Measurements from ENCODE around the gene HARS2. TPM values are rescaled to one million over a fixed set of nuclear protein-coding genes. Genes with fewer than 3 reads are reported as not detected.

The HARS2 gene
- polyA plus RNA-seq, 2 of the 4 experiments (the other 2 are of a cell fraction): 44.9 to 55.1 TPM

DNA sequence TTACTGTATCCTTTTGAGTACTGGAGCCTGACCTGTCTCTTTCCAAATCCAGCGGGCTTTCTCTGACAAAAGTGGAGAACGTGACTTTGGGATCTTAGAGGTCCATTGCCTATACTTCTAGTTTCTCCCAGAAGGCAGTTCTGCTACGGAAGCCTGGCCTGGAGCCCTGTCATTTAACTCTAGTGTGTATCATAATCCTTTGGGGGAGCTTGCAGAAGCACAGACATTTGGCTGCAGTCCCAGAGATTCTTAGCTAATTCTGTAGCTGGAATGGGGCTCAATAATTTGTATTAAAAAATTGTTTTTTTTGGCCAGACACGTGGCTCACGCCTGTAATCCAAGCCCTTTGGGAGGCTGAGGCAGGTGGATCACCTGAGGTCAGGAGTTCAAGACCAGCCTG is 3.0 kb downstream of the HARS2 start (continued):
- TF ChIP-seq HOXB5 (CRISPR knock-in tag; IDR thresholded peaks at IDR 0.05) (no peak), CEBPB (IDR thresholded peaks at IDR 0.05) (no peak), ESRRA (IDR thresholded peaks at IDR 0.05; ENCODE audit: borderline replicate concordance, low read length) (no peak), POLR2A (IDR thresholded peaks at IDR 0.05; ENCODE audit: low read length) (no peak)

DNA sequence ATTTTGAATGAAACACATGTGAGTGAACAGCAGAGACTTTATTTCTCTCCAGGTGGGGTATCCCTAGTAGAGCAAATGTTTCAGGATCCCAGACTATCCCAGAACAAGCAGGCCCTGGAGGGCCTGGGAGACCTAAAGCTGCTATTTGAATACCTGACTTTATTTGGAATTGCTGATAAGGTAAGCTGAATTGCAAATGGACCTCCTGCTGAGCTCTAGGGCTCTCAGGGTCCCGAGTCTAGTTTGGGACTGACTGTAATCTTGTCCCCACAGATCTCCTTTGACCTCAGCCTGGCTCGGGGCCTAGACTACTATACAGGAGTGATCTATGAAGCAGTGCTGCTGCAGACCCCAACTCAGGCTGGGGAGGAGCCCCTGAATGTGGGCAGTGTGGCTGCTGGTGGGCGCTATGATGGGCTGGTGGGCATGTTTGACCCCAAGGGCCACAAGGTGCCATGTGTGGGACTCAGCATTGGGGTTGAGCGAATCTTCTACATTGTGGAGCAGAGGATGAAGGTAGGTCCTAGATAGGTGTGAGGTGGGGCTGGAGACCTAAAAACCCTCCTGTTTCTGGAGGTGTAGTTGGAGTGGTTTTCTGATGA is 5.7 kb downstream of the HARS2 start:
- no peak for TF ChIP-seq TFCP2L1 (CRISPR knock-in tag; IDR thresholded peaks at IDR 0.05)
- WGBS (ENCODE audit: missing lambda C conversion rate): 87% methylated on average over 4 of the region's 4 CpGs
- no peak overlapping the region for H3K4me2 ChIP-seq
- H3K9me3 ChIP-seq: no peaks in the 10 kb centered on the region
- no peak overlapping the region for H3K27ac ChIP-seq
- ATAC-seq: no peak
- FAIRE-seq: no peak
- CTCF ChIA-PET: interaction anchor here (0.6 to 0.8 kb wide), 3 partner anchors 10 to 16 kb away, joined by 3 to 6 read pairs (median 5); no protein-coding TSS in a partner anchor
- DNase-seq (ENCODE audit: low read depth in 1 of 2, low spot score in 1 of 2): no peak
- POLR2A ChIA-PET: no interaction called here
- H3K4me3 ChIP-seq: no peak overlapping the region
- H3K4me1 ChIP-seq: peaks cover 23% of the 10 kb centered on the region

DNA sequence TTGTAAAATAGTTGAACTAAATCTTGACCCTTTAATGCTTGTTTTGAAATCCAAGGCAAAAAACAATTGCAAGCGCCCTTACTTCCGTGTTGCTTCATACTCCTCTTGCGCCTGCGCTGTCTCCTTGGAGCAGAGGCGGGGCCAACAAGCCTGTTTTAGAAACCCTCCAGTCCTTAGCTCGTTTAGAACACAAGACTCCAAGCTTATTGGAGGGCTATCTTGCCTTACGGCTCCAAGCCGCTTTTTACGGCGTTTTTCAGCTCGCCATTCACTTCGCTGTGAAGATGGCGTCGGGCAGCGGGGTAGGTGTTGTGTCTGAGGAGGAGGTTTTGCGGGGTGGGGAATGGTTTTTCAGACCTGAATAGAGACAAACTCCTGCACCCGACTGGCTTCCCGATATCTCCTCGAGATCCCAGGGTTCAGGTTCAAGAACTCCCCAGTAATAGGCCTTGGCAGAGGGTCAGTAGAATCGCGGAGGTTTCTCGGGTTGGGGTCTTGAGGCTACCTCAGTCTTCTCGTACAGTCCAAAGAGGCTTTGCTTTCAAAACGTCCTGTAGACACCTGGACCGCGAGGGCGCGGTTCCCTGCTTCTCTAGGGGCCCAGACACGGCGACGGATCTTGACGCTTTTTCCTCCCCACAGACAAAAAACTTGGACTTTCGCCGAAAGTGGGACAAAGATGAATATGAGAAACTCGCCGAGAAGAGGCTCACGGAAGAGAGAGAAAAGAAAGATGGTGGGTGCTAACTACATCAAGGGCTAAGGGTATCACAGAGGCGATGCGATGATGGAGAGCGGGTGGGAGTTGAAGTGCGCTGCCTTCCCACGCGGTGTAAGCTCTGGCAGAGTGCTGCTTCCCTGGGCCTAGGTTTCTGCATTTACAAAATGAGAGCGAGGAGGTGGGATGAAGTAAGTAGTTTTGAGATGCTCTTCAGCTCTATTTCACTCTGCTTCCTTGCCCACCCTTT is 9.2 kb downstream of the HARS2 start, which contains the start of gene ZMAT2:
Gene ZMAT2 (plus strand): TSS at position 271 of the 968 bp plus-strand sequence. CDS start 14 bp downstream, at position 285.
- peak within 1 kb of the TSS; percentile 93 for H3K4me3 ChIP-seq
- POLR2A ChIA-PET: interaction anchor here (0.6 to 3.7 kb wide), 15 partner anchors 9 to 460 kb away, joined by 3 to 72 read pairs (median 4); partner anchors contain the start of genes HARS1, HARS2, HBEGF and IK
- no peak for TF ChIP-seq NPAS2 (CRISPR knock-in tag; IDR thresholded peaks at IDR 0.05; ENCODE audit: borderline replicate concordance)
- TF ChIP-seq KDM5A (IDR thresholded peaks at IDR 0.05): peak; percentile 91
- peak; percentile 30; the same call in 1 of the 2 replicates for TF ChIP-seq PHF8 (IDR thresholded peaks at IDR 0.05; ENCODE audit: borderline replicate concordance, low read depth)
- TF ChIP-seq, protein P1, sequence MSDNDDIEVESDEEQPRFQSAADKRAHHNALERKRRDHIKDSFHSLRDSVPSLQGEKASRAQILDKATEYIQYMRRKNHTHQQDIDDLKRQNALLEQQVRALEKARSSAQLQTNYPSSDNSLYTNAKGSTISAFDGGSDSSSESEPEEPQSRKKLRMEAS (IDR thresholded peaks at IDR 0.05): peak; percentile 69
- TF ChIP-seq FOSB (CRISPR knock-in tag; IDR thresholded peaks at IDR 0.05): no peak
- TF ChIP-seq NR3C1 (IDR thresholded peaks at IDR 0.05): no peak
- TF ChIP-seq JUNB (IDR thresholded peaks at IDR 0.05): no peak
- TF ChIP-seq CEBPB (IDR thresholded peaks at IDR 0.05): peak; percentile 50 to 78; a peak in 3 of 4 replicates
- no peak for TF ChIP-seq POLR2AphosphoS2 (conservative IDR thresholded peaks at IDR 0.05; ENCODE audit: low read length)
- peak; percentile 71 for TF ChIP-seq GATA3 (IDR thresholded peaks at IDR 0.05; ENCODE audit: borderline replicate concordance)
- no peak for TF ChIP-seq RARB (CRISPR knock-in tag; IDR thresholded peaks at IDR 0.05)
- peak; percentile 59 for TF ChIP-seq POLR2A (IDR thresholded peaks at IDR 0.05; ENCODE audit: low read length)
- no peak for TF ChIP-seq EHF (CRISPR knock-in tag; IDR thresholded peaks at IDR 0.05)
- no peak for TF ChIP-seq HOXA7 (CRISPR knock-in tag; IDR thresholded peaks at IDR 0.05)
- TF ChIP-seq, protein P2, sequence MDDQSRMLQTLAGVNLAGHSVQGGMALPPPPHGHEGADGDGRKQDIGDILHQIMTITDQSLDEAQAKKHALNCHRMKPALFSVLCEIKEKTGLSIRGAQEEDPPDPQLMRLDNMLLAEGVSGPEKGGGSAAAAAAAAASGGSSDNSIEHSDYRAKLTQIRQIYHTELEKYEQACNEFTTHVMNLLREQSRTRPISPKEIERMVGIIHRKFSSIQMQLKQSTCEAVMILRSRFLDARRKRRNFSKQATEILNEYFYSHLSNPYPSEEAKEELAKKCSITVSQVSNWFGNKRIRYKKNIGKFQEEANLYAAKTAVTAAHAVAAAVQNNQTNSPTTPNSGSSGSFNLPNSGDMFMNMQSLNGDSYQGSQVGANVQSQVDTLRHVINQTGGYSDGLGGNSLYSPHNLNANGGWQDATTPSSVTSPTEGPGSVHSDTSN (IDR thresholded peaks at IDR 0.05): peak; percentile 22
- no peak for TF ChIP-seq MAZ (IDR thresholded peaks at IDR 0.05; ENCODE audit: borderline replicate concordance, low read depth, low read length)
- TF ChIP-seq JUN (IDR thresholded peaks at IDR 0.05): peak; percentile 61 to 91; a peak in 4 of 5 replicates
- no peak for TF ChIP-seq EP300 (IDR thresholded peaks at IDR 0.05)
- TF ChIP-seq, protein P3, sequence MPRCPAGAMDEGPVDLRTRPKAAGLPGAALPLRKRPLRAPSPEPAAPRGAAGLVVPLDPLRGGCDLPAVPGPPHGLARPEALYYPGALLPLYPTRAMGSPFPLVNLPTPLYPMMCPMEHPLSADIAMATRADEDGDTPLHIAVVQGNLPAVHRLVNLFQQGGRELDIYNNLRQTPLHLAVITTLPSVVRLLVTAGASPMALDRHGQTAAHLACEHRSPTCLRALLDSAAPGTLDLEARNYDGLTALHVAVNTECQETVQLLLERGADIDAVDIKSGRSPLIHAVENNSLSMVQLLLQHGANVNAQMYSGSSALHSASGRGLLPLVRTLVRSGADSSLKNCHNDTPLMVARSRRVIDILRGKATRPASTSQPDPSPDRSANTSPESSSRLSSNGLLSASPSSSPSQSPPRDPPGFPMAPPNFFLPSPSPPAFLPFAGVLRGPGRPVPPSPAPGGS (IDR thresholded peaks at IDR 0.05): peak; percentile 83; the same call in 2 of the 3 replicates
- TF ChIP-seq, protein P4, sequence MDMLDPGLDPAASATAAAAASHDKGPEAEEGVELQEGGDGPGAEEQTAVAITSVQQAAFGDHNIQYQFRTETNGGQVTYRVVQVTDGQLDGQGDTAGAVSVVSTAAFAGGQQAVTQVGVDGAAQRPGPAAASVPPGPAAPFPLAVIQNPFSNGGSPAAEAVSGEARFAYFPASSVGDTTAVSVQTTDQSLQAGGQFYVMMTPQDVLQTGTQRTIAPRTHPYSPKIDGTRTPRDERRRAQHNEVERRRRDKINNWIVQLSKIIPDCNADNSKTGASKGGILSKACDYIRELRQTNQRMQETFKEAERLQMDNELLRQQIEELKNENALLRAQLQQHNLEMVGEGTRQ (IDR thresholded peaks at IDR 0.05): no peak
- peaks cover 11% of the 10 kb centered on the region; the same call in 2 of the 3 replicates for H3K4me1 ChIP-seq
- ATAC-seq (peak; percentile 94 to 98), DNase-seq (ENCODE audit: low read depth in 1 of 2, low spot score in 1 of 2) (peak; percentile 96 to 99), FAIRE-seq (peak; percentile 95)
- CTCF ChIA-PET: interaction anchor here (1.8 kb wide), 1 partner anchor 10 kb away, joined by 9 read pairs; no protein-coding TSS in a partner anchor
- peak within 1 kb of the TSS; percentile 82 to 88 for H3K27ac ChIP-seq
- H3K4me2 ChIP-seq: peak within 1 kb of the TSS; percentile 98
- WGBS (ENCODE audit: missing lambda C conversion rate): 4% methylated on average over 38 of the region's 44 CpGs
- H3K9me3 ChIP-seq: no peaks in the 10 kb centered on the region

Measured in A549 (cell line).